ENCODE measurements around the gene SDC4. TPM values are rescaled to one million over a fixed set of nuclear protein-coding genes. Genes with fewer than 3 reads are reported as not detected.

SDC4 gene
- total and polyA plus RNA-seq, 2 experiments from 2014 or later = 28.5 to 39.9 TPM

GRCh38 chr20:45368221-45368980 lies 20.2 kb upstream of the SDC4 start:
- DNase-seq (ENCODE audit: low spot score) (no peak), ATAC-seq (no peak)
- 0 out of 2 replicates have a peak, but pooled peaks cover 9% of the 10 kb centered on the region for H4K20me1 ChIP-seq (replicated peaks; ENCODE audit: insufficient read depth)
- no peak for TF ChIP-seq STAT1 (IDR thresholded peaks at IDR 0.05; ENCODE audit: unreplicated experiment)
- no peak for TF ChIP-seq EZH2phosphoT487 (IDR thresholded peaks at IDR 0.05; ENCODE audit: unreplicated experiment)
- no peak for TF ChIP-seq CREB1 (CRISPR knock-in tag; IDR thresholded peaks at IDR 0.05; ENCODE audit: low read depth)
- no peak for TF ChIP-seq NANOG (IDR thresholded peaks at IDR 0.05; ENCODE audit: borderline replicate concordance)
- TF ChIP-seq ZNF331 (CRISPR knock-in tag; IDR thresholded peaks at IDR 0.05; ENCODE audit: low read depth) = no peak
- TF ChIP-seq ETS1 (IDR thresholded peaks at IDR 0.05) = no peak
- TF ChIP-seq CTCF (conservative IDR thresholded peaks at IDR 0.05; ENCODE audit: low read depth in 2 of 2) = no peak
- H3K79me2 ChIP-seq (replicated peaks; ENCODE audit: insufficient read depth) = peaks cover 14% of the 10 kb centered on the region
- peaks cover 11% of the 10 kb centered on the region for H3K4me1 ChIP-seq (ENCODE audit: insufficient read depth)
- Mint-ChIP-seq H3K9me3 (no peaks in the 10 kb centered on the region), H3K4me1 (peaks cover 16% of the 10 kb centered on the region), H3K27me3 (ENCODE audit: insufficient read depth, low read depth, poor library complexity) (peaks cover 12% of the 10 kb centered on the region), H3K27ac (no peak overlapping the region), H3K36me3 (ENCODE audit: low read depth) (peaks cover 15% of the 10 kb centered on the region; the same call in 2 of the 3 replicates), H3K4me3 (no peak overlapping the region)
- peaks cover 15% of the 10 kb centered on the region for H3K27me3 ChIP-seq (ENCODE audit: insufficient read depth)
- H2AFZ ChIP-seq = no peak overlapping the region
- no peaks in the 10 kb centered on the region for H3K36me3 ChIP-seq (ENCODE audit: insufficient read depth)
- H3K4me3 ChIP-seq = no peak overlapping the region
- no peak overlapping the region for H3K4me2 ChIP-seq
- no peak overlapping the region for H3K27ac ChIP-seq (ENCODE audit: low read depth)
- no peaks in the 10 kb centered on the region for H3F3A ChIP-seq (replicated peaks; ENCODE audit: low read depth)
- no peaks in the 10 kb centered on the region for H3K9me2 ChIP-seq (ENCODE audit: insufficient read depth)

- ATAC-seq = no peak
- Histone ChIP-seq H3K4me3 (no peak overlapping the region), H3K36me3 (ENCODE audit: insufficient read depth) (no peaks in the 10 kb centered on the region), H3K4me1 (ENCODE audit: insufficient read depth) (peaks cover 6% of the 10 kb centered on the region), H3K9me2 (ENCODE audit: insufficient read depth) (no peaks in the 10 kb centered on the region), H3K27ac (ENCODE audit: low read depth) (no peak overlapping the region), H3F3A (replicated peaks; ENCODE audit: low read depth) (no peaks in the 10 kb centered on the region), H4K20me1 (replicated peaks; ENCODE audit: insufficient read depth) (0 out of 2 replicates have a peak, but pooled peaks cover 9% of the 10 kb centered on the region), H3K79me2 (replicated peaks; ENCODE audit: insufficient read depth) (peaks cover 14% of the 10 kb centered on the region), H3K27me3 (ENCODE audit: insufficient read depth) (0 out of 2 replicates have a peak, but pooled peaks cover 4% of the 10 kb centered on the region), H2AFZ (no peak overlapping the region), H3K4me2 (no peak overlapping the region)
- H3K4me1 Mint-ChIP-seq = peaks cover 8% of the 10 kb centered on the region
- no peak for DNase-seq (ENCODE audit: low spot score)
- no peaks in the 10 kb centered on the region for H3K9me3 Mint-ChIP-seq
- no peak for TF ChIP-seq EZH2 (IDR thresholded peaks at IDR 0.05; ENCODE audit: low read depth, unreplicated experiment)
- no peak for TF ChIP-seq REST (IDR thresholded peaks at IDR 0.05; ENCODE audit: unreplicated experiment)
- no peak for TF ChIP-seq ETS1 (IDR thresholded peaks at IDR 0.05)
- no peak for TF ChIP-seq EZH2phosphoT487 (IDR thresholded peaks at IDR 0.05; ENCODE audit: unreplicated experiment)
- no peak overlapping the region for H3K27ac Mint-ChIP-seq
- H3K4me3 Mint-ChIP-seq = no peak overlapping the region
- H3K36me3 Mint-ChIP-seq (ENCODE audit: low read depth) = peaks cover 15% of the 10 kb centered on the region; the same call in 2 of the 3 replicates
- peaks cover 7% of the 10 kb centered on the region for H3K27me3 Mint-ChIP-seq (ENCODE audit: insufficient read depth, low read depth, poor library complexity)
Observed at GRCh38 chr20:45367126-45367525, 18.9 kb upstream of the SDC4 start.
